Prostate gland (tissue), 2 donors: ENCODE data around the gene OR13A1. TPM values are rescaled to one million over a fixed set of nuclear protein-coding genes. Genes with fewer than 3 reads are reported as not detected.

Experiments
- DNase-seq: peaks from one replicate; pipeline ENCODE4 v3.0.0-alpha.2; 2019; ENCODE audit warnings: low spot score
- H3K27ac ChIP-seq, 2 donors: fragments of 200-600 bp; sonication (generic); 2 replicates each; pipeline ENCODE4 v1.5.1; 2017 to 2019
- H3K27me3 ChIP-seq: fragments of 200-600 bp; sonication (generic); replicated peaks from 2 replicates; pipeline ENCODE4 v1.5.1; 2019; ENCODE audit not compliant: insufficient read depth
- H3K36me3 ChIP-seq, 2 donors: fragments of 200-600 bp; sonication (generic); 1 replicate in 1 of 2; 2 replicates in 1 of 2; pipeline versions ENCODE4 v1.5.1 to v1.8.1; 2017 to 2019
- H3K4me1 ChIP-seq: fragments of 200-600 bp; sonication (generic); replicated peaks from 2 replicates; pipeline ENCODE4 v1.5.1; 2019
- H3K4me3 ChIP-seq, 2 donors: fragments of 200-600 bp; sonication (generic); 2 replicates each; pipeline ENCODE4 v1.5.1; 2017 to 2019
- H3K9me3 ChIP-seq: fragments of 200-600 bp; sonication (generic); 2 replicates; pipeline ENCODE4 v1.5.1; 2017
- CTCF ChIP-seq, 4 experiments: fragments of 200-600 bp in 2 of 4; fragments of 450-650 bp in 2 of 4; sonication (generic) in 2 of 4; IDR thresholded peaks; 1 replicate in 3 of 4; 2 replicates in 1 of 4; pipeline ENCODE4 v1.5.1; 2016 to 2019; ENCODE audit warnings: antibody characterized with exemption in 4 of 4, mild to moderate bottlenecking in 2 of 4, moderate library complexity in 2 of 4
- POLR2A ChIP-seq: fragments of 450-650 bp; IDR thresholded peaks from one replicate; pipeline ENCODE4 v1.6.1; 2016; ENCODE audit warnings: antibody characterized with exemption, mild to moderate bottlenecking
- POLR2AphosphoS5 ChIP-seq: sonication (generic); formaldehyde crosslinking; IDR thresholded peaks from one replicate; pipeline ENCODE4 v1.6.1; 2017; ENCODE audit warnings: antibody characterized with exemption
- WGBS: methylation state at CpG from one replicate; pipeline ENCODE4 v1.1.5; 2018; 5-methylcytosine and 5-hydroxymethylcytosine counted together
- intact Hi-C: fragments of 100-400 bp; cut with DNase I; formaldehyde crosslinking; loops from one replicate; pipeline ENCODE4 v1.14.2; 2022
- total RNA-seq, 2 donors: library from RNA; depleted of rRNA; stranded (reverse); fragments of >200 nt; gene quantifications; one replicate each; pipeline ENCODE4 v1.1.0, GENCODE V29; 2016

OR13A1 gene
- total RNA-seq, 2 donors from 2014 or later = not detected

DNA sequence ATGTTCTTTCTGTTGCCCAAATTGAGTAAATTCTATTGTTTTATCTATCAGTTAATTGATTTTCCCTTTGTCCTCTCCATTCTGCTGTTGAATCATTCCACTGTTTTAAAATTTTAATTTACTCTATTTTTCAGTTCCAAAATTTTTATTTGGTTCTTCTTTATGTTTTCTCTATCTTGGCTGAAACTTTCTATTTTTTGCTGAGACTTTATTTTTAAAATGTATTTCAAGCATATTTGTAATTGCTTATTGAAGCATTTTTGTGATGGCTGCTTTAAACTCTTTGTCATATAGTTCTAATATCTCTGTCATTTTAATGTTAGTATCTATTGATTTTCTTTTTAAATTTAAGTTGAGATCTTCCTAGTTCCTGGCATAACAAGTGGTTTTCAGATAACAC, 60.5 kb downstream of the OR13A1 start:
- no peak for DNase-seq
- Histone ChIP-seq H3K4me1 (no peaks in the 10 kb centered on the region), H3K27me3 (no peaks in the 10 kb centered on the region), H3K27ac (no peak overlapping the region), H3K4me3 (no peak overlapping the region), H3K9me3 (no peaks in the 10 kb centered on the region), H3K36me3 (no peaks in the 10 kb centered on the region)
- intact Hi-C loops = no loop called here
- TF ChIP-seq POLR2AphosphoS5 (no peak), CTCF (IDR thresholded peaks at IDR 0.05) (no peak), POLR2A (no peak)

GRCh38 chr10:45253183-45253914, 62.1 kb downstream of the OR13A1 start:
- no peaks in the 10 kb centered on the region for H3K36me3 ChIP-seq
- TF ChIP-seq POLR2A = no peak
- no peak for TF ChIP-seq CTCF (IDR thresholded peaks at IDR 0.05)
- TF ChIP-seq POLR2AphosphoS5 = no peak
- no peaks in the 10 kb centered on the region for H3K9me3 ChIP-seq
- no peaks in the 10 kb centered on the region for H3K27me3 ChIP-seq
- WGBS = 38% methylated on average over 2 of the region's 2 CpGs
- H3K27ac ChIP-seq = no peak overlapping the region
- no peaks in the 10 kb centered on the region for H3K4me1 ChIP-seq
- DNase-seq = no peak
- intact Hi-C loops = no loop called here
- H3K4me3 ChIP-seq = no peak overlapping the region

Other genes starting within 250 kb of the OR13A1 start
- 10 to 100 TPM; 21.2 to 35.0 TPM for gene ALOX5, start 58.6 kb upstream of the OR13A1 start, total RNA-seq